HL-60 (cell line): Measurements from ENCODE around the gene AIFM3.

Source experiments
- TF ChIP-seq, protein P1 (sequence below): IDR thresholded peaks from 2 replicates; pipeline ENCODE4 v1.6.1; 2012; ENCODE audit warnings: low read depth; ENCODE audit not compliant: insufficient replicate concordance
- TF ChIP-seq, protein P2 (sequence below): IDR thresholded peaks from one replicate; pipeline ENCODE4 v1.5.1; 2011; ENCODE audit warnings: low read length, control low read depth, inconsistent platforms; ENCODE audit not compliant: insufficient read depth

DNA sequence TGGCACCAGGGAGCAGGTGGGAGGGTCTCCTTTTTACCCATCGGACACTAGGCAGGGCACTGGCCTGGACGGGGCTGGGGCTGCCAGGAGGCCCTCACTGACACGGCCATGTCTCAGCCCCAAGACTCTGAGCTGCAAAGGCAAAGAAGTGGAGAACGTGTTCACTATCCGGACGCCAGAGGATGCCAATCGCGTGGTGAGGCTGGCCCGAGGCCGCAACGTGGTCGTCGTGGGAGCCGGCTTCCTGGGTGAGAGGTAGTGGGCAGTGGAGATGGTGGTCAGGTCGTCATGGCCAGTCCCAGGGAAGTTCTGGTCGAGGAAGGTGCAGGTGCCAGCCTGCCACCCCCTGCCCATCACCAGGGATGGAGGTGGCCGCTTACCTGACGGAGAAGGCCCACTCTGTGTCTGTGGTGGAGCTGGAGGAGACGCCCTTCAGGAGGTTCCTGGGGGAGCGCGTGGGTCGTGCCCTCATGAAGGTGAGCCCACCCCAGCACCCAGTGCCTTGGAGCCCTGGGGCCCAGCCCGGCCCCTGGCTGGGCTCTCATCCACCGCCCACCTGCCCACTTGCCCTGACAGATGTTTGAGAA, 9.3 kb downstream of the AIFM3 start:
- TF ChIP-seq, protein P1, sequence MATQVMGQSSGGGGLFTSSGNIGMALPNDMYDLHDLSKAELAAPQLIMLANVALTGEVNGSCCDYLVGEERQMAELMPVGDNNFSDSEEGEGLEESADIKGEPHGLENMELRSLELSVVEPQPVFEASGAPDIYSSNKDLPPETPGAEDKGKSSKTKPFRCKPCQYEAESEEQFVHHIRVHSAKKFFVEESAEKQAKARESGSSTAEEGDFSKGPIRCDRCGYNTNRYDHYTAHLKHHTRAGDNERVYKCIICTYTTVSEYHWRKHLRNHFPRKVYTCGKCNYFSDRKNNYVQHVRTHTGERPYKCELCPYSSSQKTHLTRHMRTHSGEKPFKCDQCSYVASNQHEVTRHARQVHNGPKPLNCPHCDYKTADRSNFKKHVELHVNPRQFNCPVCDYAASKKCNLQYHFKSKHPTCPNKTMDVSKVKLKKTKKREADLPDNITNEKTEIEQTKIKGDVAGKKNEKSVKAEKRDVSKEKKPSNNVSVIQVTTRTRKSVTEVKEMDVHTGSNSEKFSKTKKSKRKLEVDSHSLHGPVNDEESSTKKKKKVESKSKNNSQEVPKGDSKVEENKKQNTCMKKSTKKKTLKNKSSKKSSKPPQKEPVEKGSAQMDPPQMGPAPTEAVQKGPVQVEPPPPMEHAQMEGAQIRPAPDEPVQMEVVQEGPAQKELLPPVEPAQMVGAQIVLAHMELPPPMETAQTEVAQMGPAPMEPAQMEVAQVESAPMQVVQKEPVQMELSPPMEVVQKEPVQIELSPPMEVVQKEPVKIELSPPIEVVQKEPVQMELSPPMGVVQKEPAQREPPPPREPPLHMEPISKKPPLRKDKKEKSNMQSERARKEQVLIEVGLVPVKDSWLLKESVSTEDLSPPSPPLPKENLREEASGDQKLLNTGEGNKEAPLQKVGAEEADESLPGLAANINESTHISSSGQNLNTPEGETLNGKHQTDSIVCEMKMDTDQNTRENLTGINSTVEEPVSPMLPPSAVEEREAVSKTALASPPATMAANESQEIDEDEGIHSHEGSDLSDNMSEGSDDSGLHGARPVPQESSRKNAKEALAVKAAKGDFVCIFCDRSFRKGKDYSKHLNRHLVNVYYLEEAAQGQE: no peak
- TF ChIP-seq, protein P2, sequence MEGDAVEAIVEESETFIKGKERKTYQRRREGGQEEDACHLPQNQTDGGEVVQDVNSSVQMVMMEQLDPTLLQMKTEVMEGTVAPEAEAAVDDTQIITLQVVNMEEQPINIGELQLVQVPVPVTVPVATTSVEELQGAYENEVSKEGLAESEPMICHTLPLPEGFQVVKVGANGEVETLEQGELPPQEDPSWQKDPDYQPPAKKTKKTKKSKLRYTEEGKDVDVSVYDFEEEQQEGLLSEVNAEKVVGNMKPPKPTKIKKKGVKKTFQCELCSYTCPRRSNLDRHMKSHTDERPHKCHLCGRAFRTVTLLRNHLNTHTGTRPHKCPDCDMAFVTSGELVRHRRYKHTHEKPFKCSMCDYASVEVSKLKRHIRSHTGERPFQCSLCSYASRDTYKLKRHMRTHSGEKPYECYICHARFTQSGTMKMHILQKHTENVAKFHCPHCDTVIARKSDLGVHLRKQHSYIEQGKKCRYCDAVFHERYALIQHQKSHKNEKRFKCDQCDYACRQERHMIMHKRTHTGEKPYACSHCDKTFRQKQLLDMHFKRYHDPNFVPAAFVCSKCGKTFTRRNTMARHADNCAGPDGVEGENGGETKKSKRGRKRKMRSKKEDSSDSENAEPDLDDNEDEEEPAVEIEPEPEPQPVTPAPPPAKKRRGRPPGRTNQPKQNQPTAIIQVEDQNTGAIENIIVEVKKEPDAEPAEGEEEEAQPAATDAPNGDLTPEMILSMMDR: no peak
